Measurements from ENCODE around the gene CPNE7.

CPNE7 gene

GRCh38 chr16:89599902-89600301 is 24.3 kb downstream of the CPNE7 start:
- no peak for DNase-seq (ENCODE audit: low read depth, low spot score)
- ChIA-PET POLR2A (no interaction called here), CTCF (interaction anchor here (0.8 to 3.9 kb wide), 5 partner anchors 15 to 42 kb away, joined by 3 to 20 read pairs (median 3); no protein-coding TSS in a partner anchor)
- no peak overlapping the region for H3K4me3 ChIP-seq (ENCODE audit: low read depth, low read length)
- no peak for TF ChIP-seq CTCF (IDR thresholded peaks at IDR 0.05; ENCODE audit: insufficient read depth, low read length, missing control alignments)

GRCh38 chr16:89600427-89600826 is 24.9 kb downstream of the CPNE7 start:
- CTCF ChIA-PET, result interaction anchor here (0.8 to 3.9 kb wide), 5 partner anchors 15 to 41 kb away, joined by 3 to 20 read pairs (median 3); no protein-coding TSS in a partner anchor
- POLR2A ChIA-PET, result no interaction called here
- H3K4me3 ChIP-seq (ENCODE audit: low read depth, low read length), result no peak overlapping the region
- no peak for TF ChIP-seq CTCF (IDR thresholded peaks at IDR 0.05; ENCODE audit: insufficient read depth, low read length, missing control alignments)
- no peak for DNase-seq (ENCODE audit: low read depth, low spot score)

- no peak for DNase-seq (ENCODE audit: low read depth, low spot score)
- CTCF ChIA-PET, result interaction anchor here (0.8 to 3.9 kb wide), 5 partner anchors 14 to 99 kb away, joined by 3 to 20 read pairs (median 3); no protein-coding TSS in a partner anchor
- POLR2A ChIA-PET, result no interaction called here
- H3K4me3 ChIP-seq (ENCODE audit: low read depth, low read length), result no peak overlapping the region
- no peak for TF ChIP-seq CTCF (IDR thresholded peaks at IDR 0.05; ENCODE audit: insufficient read depth, low read length, missing control alignments)
Observed at GRCh38 chr16:89600956-89601355, 25.4 kb downstream of the CPNE7 start.

- TF ChIP-seq CTCF (IDR thresholded peaks at IDR 0.05; ENCODE audit: insufficient read depth, low read length, missing control alignments), result no peak
- no peak for DNase-seq (ENCODE audit: low read depth, low spot score)
- H3K4me3 ChIP-seq (ENCODE audit: low read depth, low read length), result no peak overlapping the region; the same call in 1 of the 2 replicates
- POLR2A ChIA-PET, result interaction anchor here (0.5 to 1.2 kb wide), 4 partner anchors 12 to 72 kb away, joined by 3 read pairs; no protein-coding TSS in a partner anchor
- CTCF ChIA-PET, result interaction anchor here (0.9 to 3.9 kb wide), 5 partner anchors 13 to 98 kb away, joined by 3 to 20 read pairs (median 4); partner anchors contain the start of gene CPNE7
Observed at GRCh38 chr16:89601906-89602272, 26.3 kb downstream of the CPNE7 start.

- TF ChIP-seq CTCF (IDR thresholded peaks at IDR 0.05; ENCODE audit: insufficient read depth, low read length, missing control alignments), result no peak
- CTCF ChIA-PET, result interaction anchor here (0.9 to 3.9 kb wide), 4 partner anchors 13 to 48 kb away, joined by 3 to 20 read pairs (median 5); partner anchors contain the start of gene CPNE7
- no peak for DNase-seq (ENCODE audit: low read depth, low spot score)
Observed at GRCh38 chr16:89602273-89602951, 26.9 kb downstream of the CPNE7 start.

GRCh38 chr16:89602952-89603590 is 27.5 kb downstream of the CPNE7 start:
- DNase-seq (ENCODE audit: low read depth, low spot score), result no peak
- ChIA-PET POLR2A (interaction anchor here (0.5 to 0.8 kb wide), 2 partner anchors 19 to 39 kb away, joined by 3 read pairs; no protein-coding TSS in a partner anchor), CTCF (interaction anchor here (1.1 to 3.9 kb wide), 3 partner anchors 12 to 39 kb away, joined by 4 to 20 read pairs (median 6); partner anchors contain the start of gene CPNE7)
- H3K4me3 ChIP-seq (ENCODE audit: low read depth, low read length), result no peak overlapping the region
- no peak for TF ChIP-seq CTCF (IDR thresholded peaks at IDR 0.05; ENCODE audit: insufficient read depth, low read length, missing control alignments)

More at GRCh38 chr16:89602273-89602951, 26.9 kb downstream of the CPNE7 start:
- peak overlapping the region; percentile 32 for H3K4me3 ChIP-seq (ENCODE audit: low read depth, low read length)
- POLR2A ChIA-PET, result interaction anchor here (0.5 to 1.2 kb wide), 5 partner anchors 12 to 40 kb away, joined by 3 read pairs; no protein-coding TSS in a partner anchor
